Measurements from ENCODE around the gene DNAL4.

Gene DNAL4

DNA sequence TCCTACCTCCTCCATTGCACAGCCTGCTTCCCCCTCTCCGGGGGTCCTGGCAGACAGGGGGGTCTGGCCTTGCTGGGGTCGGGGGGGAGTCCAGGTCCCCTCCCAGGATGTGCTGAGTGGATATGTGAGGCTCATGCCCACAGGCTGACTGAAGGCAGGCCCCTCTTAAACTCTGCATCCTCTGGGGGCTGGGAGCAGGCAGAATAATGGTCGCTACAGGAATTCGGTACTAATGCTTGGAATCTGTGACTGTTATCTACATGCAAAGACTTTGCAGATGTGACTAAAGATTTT, 36.5 kb downstream of the DNAL4 start:
- no peak for DNase-seq (ENCODE audit: extremely low read depth, low read depth)
- no peak overlapping the region for H3K4me3 ChIP-seq (replicated peaks; ENCODE audit: low read depth, low read length)
- TF ChIP-seq, protein P1, sequence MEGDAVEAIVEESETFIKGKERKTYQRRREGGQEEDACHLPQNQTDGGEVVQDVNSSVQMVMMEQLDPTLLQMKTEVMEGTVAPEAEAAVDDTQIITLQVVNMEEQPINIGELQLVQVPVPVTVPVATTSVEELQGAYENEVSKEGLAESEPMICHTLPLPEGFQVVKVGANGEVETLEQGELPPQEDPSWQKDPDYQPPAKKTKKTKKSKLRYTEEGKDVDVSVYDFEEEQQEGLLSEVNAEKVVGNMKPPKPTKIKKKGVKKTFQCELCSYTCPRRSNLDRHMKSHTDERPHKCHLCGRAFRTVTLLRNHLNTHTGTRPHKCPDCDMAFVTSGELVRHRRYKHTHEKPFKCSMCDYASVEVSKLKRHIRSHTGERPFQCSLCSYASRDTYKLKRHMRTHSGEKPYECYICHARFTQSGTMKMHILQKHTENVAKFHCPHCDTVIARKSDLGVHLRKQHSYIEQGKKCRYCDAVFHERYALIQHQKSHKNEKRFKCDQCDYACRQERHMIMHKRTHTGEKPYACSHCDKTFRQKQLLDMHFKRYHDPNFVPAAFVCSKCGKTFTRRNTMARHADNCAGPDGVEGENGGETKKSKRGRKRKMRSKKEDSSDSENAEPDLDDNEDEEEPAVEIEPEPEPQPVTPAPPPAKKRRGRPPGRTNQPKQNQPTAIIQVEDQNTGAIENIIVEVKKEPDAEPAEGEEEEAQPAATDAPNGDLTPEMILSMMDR (IDR thresholded peaks at IDR 0.05; ENCODE audit: low read depth, low read length, missing control alignments) = no peak

DNA sequence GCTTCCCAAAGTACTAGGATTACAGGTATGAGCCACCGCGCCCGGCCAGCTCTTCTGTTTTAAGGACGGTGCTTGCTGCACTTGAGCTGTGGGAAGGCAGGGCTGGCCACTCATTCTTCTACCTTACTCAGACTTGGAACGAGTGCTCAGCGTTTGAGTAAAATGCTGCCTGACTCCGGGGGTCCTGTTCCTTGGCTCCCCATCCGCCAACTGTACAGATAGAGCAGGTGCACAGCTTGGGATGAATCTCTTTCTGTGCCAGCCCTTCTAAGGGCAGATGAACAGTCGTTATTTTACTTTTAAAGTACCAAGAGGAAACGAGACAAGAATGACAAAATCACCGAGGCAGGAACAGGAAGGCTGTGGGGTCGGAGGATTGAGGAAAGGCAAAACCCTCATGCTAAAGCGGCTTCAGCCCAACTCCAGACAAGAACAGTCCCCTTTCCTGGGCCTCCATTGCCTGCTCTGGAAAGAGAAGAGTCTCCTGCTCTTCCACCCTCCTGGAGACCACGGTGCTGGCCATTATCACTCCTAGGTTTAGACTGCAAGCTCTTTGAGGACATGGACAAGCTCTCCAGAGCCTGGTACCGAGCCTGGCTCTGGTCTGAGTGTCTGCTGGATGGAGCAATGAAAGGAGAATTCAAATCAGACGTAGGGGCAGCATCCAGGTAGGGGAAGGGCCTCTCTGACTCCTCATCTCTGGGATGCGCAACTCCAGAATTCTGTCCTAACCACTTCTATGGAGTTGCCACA, 37.1 kb downstream of the DNAL4 start:
- H3K4me3 ChIP-seq (replicated peaks; ENCODE audit: low read depth, low read length) = peak overlapping the region; percentile 71
- no peak for DNase-seq (ENCODE audit: extremely low read depth, low read depth)
- TF ChIP-seq, protein P1 (IDR thresholded peaks at IDR 0.05; ENCODE audit: low read depth, low read length, missing control alignments) = no peak

DNA sequence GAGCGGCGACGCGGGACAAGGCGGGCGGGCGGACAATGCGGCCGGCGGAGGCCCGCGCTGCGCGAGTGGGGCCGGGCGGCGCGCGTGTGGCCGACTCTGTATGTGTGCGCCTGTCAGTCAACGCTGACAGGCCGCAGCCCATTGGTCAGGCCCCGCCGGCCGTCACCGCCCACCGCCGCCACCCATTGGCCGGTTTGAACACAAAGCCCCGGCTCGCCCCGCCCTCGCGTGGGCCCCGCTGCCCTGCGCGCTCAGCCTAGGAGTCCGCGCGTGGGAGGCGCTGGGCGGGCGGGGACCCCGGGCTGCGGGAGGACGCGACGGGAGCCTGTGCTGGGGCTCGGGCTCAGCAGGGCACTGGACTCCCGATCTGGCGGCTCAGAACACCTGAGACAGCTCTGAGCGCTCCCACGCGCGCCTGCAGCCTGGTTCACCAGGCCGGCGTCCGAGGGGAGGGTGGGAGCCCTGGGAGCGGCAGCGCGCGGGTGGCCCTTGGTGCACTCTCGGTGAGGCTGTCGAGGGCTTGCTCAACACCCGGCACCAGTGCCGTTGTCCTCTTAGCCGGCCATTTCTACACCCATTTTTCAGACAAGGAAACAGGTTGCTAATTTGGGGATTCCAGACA, 37.9 kb downstream of the DNAL4 start, which contains the start of gene SUN2:
Gene SUN2 (minus strand): TSS at position 88 of the 622 bp plus-strand sequence. CDS start 3,370 bp downstream, outside the sequence.
- H3K4me3 ChIP-seq (replicated peaks; ENCODE audit: low read depth, low read length) = peak within 1 kb of the TSS; percentile 71
- no peak for DNase-seq (ENCODE audit: extremely low read depth, low read depth)
- TF ChIP-seq, protein P1 (IDR thresholded peaks at IDR 0.05; ENCODE audit: low read depth, low read length, missing control alignments) = no peak

DNA sequence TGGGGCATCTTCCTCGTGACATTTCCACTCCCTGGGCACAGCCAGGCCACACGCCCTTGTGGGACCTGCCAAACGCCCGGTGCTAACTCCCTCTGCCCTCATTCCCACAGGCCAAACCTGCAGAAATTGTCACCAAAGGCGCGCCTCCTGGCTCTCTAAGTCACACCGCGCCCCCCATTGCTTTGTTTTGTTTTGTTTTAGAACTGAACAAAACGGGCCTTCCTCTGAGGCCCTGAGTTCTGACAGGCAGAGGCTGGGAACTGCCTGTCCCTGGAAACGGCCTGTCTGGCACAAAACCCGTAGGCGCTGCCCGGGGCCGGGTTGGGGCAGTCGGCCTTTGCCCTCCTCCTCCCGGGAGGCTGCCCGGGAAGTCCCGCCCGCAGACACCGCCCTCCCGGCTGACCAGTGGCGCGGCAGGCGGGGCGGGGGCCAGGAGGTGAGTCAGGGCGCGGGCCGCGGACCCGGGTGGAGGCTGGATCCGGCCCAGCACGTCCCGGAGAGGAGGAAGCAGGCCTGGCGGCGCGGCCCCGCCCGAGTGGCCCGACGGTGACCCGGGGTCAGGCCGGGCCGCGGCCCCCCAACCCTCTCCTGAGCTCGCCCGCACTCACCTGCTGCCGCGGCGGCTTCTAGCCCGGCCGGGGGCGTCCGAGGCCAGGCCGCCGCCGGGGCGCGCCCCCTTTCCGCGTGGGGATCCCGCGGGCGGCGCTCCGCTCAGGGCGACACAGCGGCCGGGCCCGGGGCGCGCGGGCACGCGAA, 38.6 kb downstream of the DNAL4 start:
- no peak for DNase-seq (ENCODE audit: extremely low read depth, low read depth)
- H3K4me3 ChIP-seq (replicated peaks; ENCODE audit: low read depth, low read length) = peak overlapping the region; percentile 71
- TF ChIP-seq, protein P1 (IDR thresholded peaks at IDR 0.05; ENCODE audit: low read depth, low read length, missing control alignments) = no peak

DNA sequence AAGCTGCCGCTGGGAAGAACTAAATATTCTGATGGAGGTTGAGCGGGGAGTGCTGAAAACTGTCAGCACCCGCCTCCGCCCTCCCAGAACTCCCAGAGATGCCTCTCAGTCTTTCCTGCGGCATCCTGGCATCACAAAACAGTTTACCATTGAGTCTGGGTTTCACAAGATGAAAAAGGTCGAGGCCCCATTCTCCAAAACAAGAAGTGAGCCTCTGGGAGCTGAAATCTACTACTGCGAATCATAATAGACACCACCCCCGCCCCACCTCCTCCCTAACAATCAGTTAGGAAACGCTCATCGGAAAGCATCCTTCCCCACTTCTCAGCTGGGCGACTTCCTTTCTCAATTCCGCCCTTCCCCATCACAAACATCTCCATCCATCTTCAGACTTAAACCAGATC, 39.2 kb downstream of the DNAL4 start:
- TF ChIP-seq, protein P1 (IDR thresholded peaks at IDR 0.05; ENCODE audit: low read depth, low read length, missing control alignments) = no peak
- no peak for DNase-seq (ENCODE audit: extremely low read depth, low read depth)
- H3K4me3 ChIP-seq (replicated peaks; ENCODE audit: low read depth, low read length) = peak overlapping the region; percentile 71

DNA sequence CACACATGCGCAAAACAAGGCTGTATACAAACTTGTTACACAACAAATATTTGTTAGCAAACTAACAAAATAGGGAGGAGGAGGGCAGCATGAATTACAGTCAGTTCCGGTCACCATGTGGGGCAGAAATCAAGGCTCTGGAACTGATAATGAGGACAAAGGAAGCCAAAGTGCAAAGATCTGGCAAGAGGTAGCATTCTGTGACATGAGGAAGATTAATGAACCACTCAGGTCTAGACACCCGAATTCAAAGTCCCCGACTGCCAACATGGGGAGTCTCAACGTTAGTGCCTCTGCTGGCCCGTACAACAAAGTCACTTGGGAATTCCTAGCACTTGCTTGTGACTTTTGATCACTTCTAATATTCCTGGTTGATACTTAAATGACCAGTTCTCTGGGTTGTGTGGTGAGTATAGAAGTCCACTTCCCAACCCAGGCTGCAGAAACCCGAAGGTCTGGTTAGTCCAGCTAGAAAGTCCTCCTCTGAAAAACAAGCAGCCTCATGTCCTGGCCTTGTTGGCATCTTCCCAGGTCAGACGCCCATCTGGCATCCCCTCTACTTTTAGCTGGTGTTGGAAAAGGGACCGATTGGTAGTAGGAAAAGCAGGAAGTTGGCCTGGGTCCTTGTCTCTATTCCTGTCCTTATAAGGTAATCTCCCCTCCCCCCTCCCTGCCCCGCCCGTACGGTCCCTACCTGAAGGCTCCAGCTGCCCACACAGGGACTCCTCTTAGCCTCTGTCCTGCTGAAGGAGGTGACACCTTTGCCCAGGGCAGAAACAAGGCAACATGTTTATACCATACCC, 39.8 kb downstream of the DNAL4 start:
- H3K4me3 ChIP-seq (replicated peaks; ENCODE audit: low read depth, low read length) = peak overlapping the region; percentile 71
- TF ChIP-seq, protein P1 (IDR thresholded peaks at IDR 0.05; ENCODE audit: low read depth, low read length, missing control alignments) = no peak
- DNase-seq (ENCODE audit: extremely low read depth, low read depth) = peak; percentile 26
